CD14-positive monocyte (primary cell): ENCODE results near the gene H1-8. TPM values are rescaled to one million over a fixed set of nuclear protein-coding genes. Genes with fewer than 3 reads are reported as not detected.

Experiments used
- DNase-seq, 3 donors: peaks; one replicate each; pipeline ENCODE4 v3.0.0-alpha.2; 2011 to 2022
- H2AFZ ChIP-seq: 2 replicates; pipeline ENCODE4 v1.6.0; 2012; ENCODE audit warnings: mild to moderate bottlenecking, low read depth, low read length, inconsistent platforms; ENCODE audit not compliant: insufficient read depth, poor library complexity, severe bottlenecking
- H3K27ac ChIP-seq, 2 donors: 1 replicate in 1 of 2; 2 replicates in 1 of 2; pipeline ENCODE4 v1.5.1; 2012 to 2013; ENCODE audit warnings: low read length in 2 of 2, control low read depth in 1 of 2, inconsistent platforms in 1 of 2, low read depth in 1 of 2, mild to moderate bottlenecking in 1 of 2
- H3K27me3 ChIP-seq, 2 donors: one replicate each; pipeline versions ENCODE4 v1.6.0 to v1.6.1; 2011 to 2013; ENCODE audit warnings: low read length in 2 of 2; ENCODE audit not compliant: control insufficient read depth in 2 of 2, insufficient read depth in 2 of 2
- H3K36me3 ChIP-seq, 2 donors: replicated peaks in 1 of 2; 1 replicate in 1 of 2; 2 replicates in 1 of 2; pipeline versions ENCODE4 v1.5.1 to v1.6.1; 2012 to 2013; ENCODE audit warnings: low read length in 2 of 2, control low read depth in 1 of 2, inconsistent platforms in 1 of 2, mild to moderate bottlenecking in 1 of 2; ENCODE audit not compliant: insufficient read depth in 2 of 2, control insufficient read depth in 1 of 2
- H3K4me1 ChIP-seq, 2 donors: 1 replicate in 1 of 2; 2 replicates in 1 of 2; pipeline versions ENCODE4 v1.5.1 to v1.6.1; 2012 to 2013; ENCODE audit warnings: low read length in 2 of 2, control low read depth in 1 of 2, inconsistent platforms in 1 of 2, mild to moderate bottlenecking in 1 of 2, moderate library complexity in 1 of 2; ENCODE audit not compliant: insufficient read depth in 2 of 2, control insufficient read depth in 1 of 2
- H3K4me2 ChIP-seq: replicated peaks from 2 replicates; pipeline ENCODE3; 2012; ENCODE audit warnings: low read length, moderate library complexity, mild to moderate bottlenecking; ENCODE audit not compliant: poor library complexity, severe bottlenecking; ENCODE audit errors: extremely low read depth
- H3K4me3 ChIP-seq, 3 experiments: fragments of 200-600 bp in 1 of 3; sonication (generic) in 1 of 3; replicated peaks in 1 of 3; 1 replicate in 2 of 3; 2 replicates in 1 of 3; pipeline ENCODE4 v1.5.1; 2011 to 2013; ENCODE audit warnings: low read length in 3 of 3, mild to moderate bottlenecking in 3 of 3, control low read depth in 2 of 3, low read depth in 2 of 3, inconsistent platforms in 1 of 3, moderate library complexity in 1 of 3
- H3K79me2 ChIP-seq: 2 replicates; pipeline ENCODE4 v1.6.0; 2012; ENCODE audit warnings: mild to moderate bottlenecking, control low read depth, inconsistent platforms, low read length, moderate library complexity; ENCODE audit not compliant: insufficient read depth
- H3K9ac ChIP-seq: 2 replicates; pipeline ENCODE4 v1.6.0; 2017; ENCODE audit warnings: low read length, mild to moderate bottlenecking; ENCODE audit not compliant: insufficient read depth, poor library complexity, severe bottlenecking
- H3K9me3 ChIP-seq, 2 donors: replicated peaks in 1 of 2; 1 replicate in 1 of 2; 2 replicates in 1 of 2; pipeline versions ENCODE4 v1.5.1 to v1.6.1; 2012 to 2013; ENCODE audit warnings: low read length in 2 of 2, control low read depth in 1 of 2; ENCODE audit not compliant: control insufficient read depth in 1 of 2, insufficient read depth in 1 of 2
- H4K20me1 ChIP-seq: 2 replicates; pipeline ENCODE4 v1.6.0; 2012; ENCODE audit warnings: mild to moderate bottlenecking, low read length, control low read depth, moderate library complexity; ENCODE audit not compliant: insufficient read depth
- H3K27ac Mint-ChIP-seq, 7 donors: one replicate each; pipeline ENCODE4 v1.8.0; 2020; ENCODE audit warnings: mild to moderate bottlenecking in 7 of 7, mixed read lengths in 7 of 7, moderate library complexity in 6 of 7, inconsistent platforms in 2 of 7
- H3K27me3 Mint-ChIP-seq, 3 donors: one replicate each; pipeline ENCODE4 v1.8.0; 2021 to 2022; ENCODE audit warnings: low read depth in 3 of 3, mild to moderate bottlenecking in 3 of 3, mixed read lengths in 3 of 3, moderate library complexity in 3 of 3, inconsistent platforms in 1 of 3
- H3K36me3 Mint-ChIP-seq, 2 donors: one replicate each; pipeline ENCODE4 v1.8.0; 2020; ENCODE audit warnings: mixed read lengths in 2 of 2, inconsistent platforms in 1 of 2, mild to moderate bottlenecking in 1 of 2
- H3K4me1 Mint-ChIP-seq: one replicate; pipeline ENCODE4 v1.8.0; 2020; ENCODE audit warnings: mild to moderate bottlenecking, mixed read lengths
- H3K4me3 Mint-ChIP-seq, 2 donors: one replicate each; pipeline ENCODE4 v1.8.0; 2020; ENCODE audit warnings: mild to moderate bottlenecking in 2 of 2, mixed read lengths in 2 of 2, moderate library complexity in 1 of 2
- H3K9me3 Mint-ChIP-seq, 7 donors: one replicate each; pipeline ENCODE4 v1.8.0; 2020 to 2022; ENCODE audit warnings: mixed read lengths in 7 of 7, mild to moderate bottlenecking in 6 of 7, moderate library complexity in 6 of 7, inconsistent platforms in 2 of 7
- CTCF ChIP-seq: fragments of 200-600 bp; IDR thresholded peaks from one replicate; pipeline ENCODE4 v1.8.0; 2022; ENCODE audit warnings: antibody characterized with exemption, mild to moderate bottlenecking
- WGBS: methylation state at CpG from one replicate; pipeline ENCODE4 v1.1.5; 2013; ENCODE audit warnings: missing lambda C conversion rate; ENCODE audit not compliant: insufficient coverage; 5-methylcytosine and 5-hydroxymethylcytosine counted together
- intact Hi-C, 2 donors: fragments of 100-400 bp; cut with micrococcal nuclease; formaldehyde crosslinking; loops; one replicate each; pipeline versions ENCODE4 v1.15.0 to v1.15.1; 2023
- polyA plus RNA-seq, 3 donors: library from polyadenylated mRNA; depleted of rRNA in 1 of 3; unstranded in 2 of 3; stranded (reverse) in 1 of 3; fragments of 300-500 nt in 2 of 3; fragments of >200 nt in 1 of 3; fragmentation: Illumina TruSeq in 2 of 3; gene quantifications; 1 replicate in 2 of 3; 2 replicates in 1 of 3; pipeline ENCODE4 v1.2.3, GENCODE V29; 2012 to 2021

H1-8 gene
- polyA plus RNA-seq, 3 donors: not detected

DNA sequence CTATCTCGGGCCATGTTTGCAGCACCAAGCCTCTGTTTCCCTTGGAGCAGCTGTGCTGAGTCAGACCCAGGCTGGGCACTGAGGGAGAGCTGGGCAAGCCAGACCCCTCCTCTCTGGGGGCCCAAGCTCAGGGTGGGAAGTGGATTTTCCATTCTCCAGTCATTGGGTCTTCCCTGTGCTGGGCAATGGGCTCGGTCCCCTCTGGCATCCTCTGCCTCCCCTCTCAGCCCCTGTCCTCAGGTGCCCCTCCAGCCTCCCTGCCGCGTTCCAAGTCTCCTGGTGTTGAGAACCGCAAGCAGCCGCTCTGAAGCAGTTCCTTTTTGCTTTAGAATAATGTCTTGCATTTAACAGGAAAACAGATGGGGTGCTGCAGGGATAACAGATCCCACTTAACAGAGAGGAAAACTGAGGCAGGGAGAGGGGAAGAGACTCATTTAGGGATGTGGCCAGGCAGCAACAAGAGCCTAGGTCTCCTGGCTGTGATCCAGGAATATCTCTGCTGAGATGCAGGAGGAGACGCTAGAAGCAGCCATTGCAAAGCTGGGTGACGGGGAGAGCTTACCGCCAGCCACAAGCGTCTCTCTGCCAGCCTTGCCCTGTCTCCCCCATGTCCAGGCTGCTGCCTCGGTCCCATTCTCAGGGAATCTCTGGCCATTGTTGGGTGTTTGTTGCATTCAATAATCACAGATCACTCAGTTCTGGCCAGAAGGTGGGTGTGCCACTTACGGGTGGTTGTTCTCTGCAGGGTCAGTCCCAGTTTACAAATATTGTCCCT is 13.4 kb upstream of the H1-8 start:
- Histone ChIP-seq H3K4me2 (no peak overlapping the region), H3K27ac (no peak overlapping the region), H3K4me3 (no peak overlapping the region), H3K9me3 (no peaks in the 10 kb centered on the region), H3K27me3 (no peaks in the 10 kb centered on the region), H3K36me3 (no peaks in the 10 kb centered on the region), H3K4me1 (peaks cover 30 to 41% of the 10 kb centered on the region in 2 donors), H2AFZ (no peak overlapping the region), H3K79me2 (no peaks in the 10 kb centered on the region), H4K20me1 (no peaks in the 10 kb centered on the region), H3K9ac (no peak overlapping the region)
- H3K9me3 Mint-ChIP-seq: no peaks in the 10 kb centered on the region
- no peak for DNase-seq
- 91% methylated on average over 8 of the region's 12 CpGs for WGBS
- no peak for TF ChIP-seq CTCF
- H3K36me3 Mint-ChIP-seq: peaks cover 1 to 7% of the 10 kb centered on the region in 2 donors
- H3K4me1 Mint-ChIP-seq: peaks cover 31% of the 10 kb centered on the region
- peak overlapping the region in 2 of 7 donors; percentile 13 to 31 for H3K27ac Mint-ChIP-seq
- intact Hi-C loops: loop anchor here (5.0 kb wide), 4 partner anchors 37 to 88 kb away; partner anchors contain the start of gene PLXND1 (in 1 of the 2)
- H3K27me3 Mint-ChIP-seq: peaks cover 2 to 6% (median 4%) of the 10 kb centered on the region in 3 donors
- H3K4me3 Mint-ChIP-seq: no peak overlapping the region

DNA sequence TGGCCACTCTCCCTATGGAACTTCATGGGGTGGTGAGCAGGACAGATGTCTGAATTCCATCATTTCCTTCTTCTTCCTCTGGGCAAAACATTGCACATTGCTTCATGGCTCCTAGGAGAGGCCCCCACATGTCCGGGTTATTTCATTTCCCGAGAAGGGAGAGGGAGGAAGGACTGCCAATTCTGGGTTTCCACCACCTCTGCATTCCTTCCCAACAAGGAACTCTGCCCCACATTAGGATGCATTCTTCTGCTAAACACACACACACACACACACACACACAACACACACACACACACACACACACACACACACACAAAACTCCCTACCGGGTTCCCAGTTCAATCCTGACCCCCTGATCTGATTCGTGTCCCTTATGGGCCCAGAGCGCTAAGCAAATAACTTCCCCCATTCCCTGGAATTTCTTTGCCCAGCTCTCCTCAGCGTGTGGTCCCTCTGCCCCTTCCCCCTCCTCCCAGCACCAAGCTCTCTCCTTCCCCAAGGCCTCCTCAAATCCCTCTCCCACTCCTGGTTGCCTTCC is 12.7 kb upstream of the H1-8 start:
- no peaks in the 10 kb centered on the region for H3K9me3 ChIP-seq
- no peak overlapping the region for H3K27ac ChIP-seq
- no peak for DNase-seq
- 91% methylated on average over 3 of the region's 6 CpGs for WGBS
- H3K4me2 ChIP-seq: no peak overlapping the region
- peaks cover 2 to 6% (median 5%) of the 10 kb centered on the region in 3 donors for H3K27me3 Mint-ChIP-seq
- peaks cover 0 to 4% of the 10 kb centered on the region in 2 donors for H3K36me3 Mint-ChIP-seq
- no peaks in the 10 kb centered on the region for H3K9me3 Mint-ChIP-seq
- H3K27ac Mint-ChIP-seq: peak overlapping the region in 1 of 7 donors; percentile 13
- H3K4me1 ChIP-seq: peaks cover 23 to 34% of the 10 kb centered on the region in 2 donors
- no peaks in the 10 kb centered on the region for H4K20me1 ChIP-seq
- H3K9ac ChIP-seq: no peak overlapping the region
- no peaks in the 10 kb centered on the region for H3K79me2 ChIP-seq
- H3K36me3 ChIP-seq: no peaks in the 10 kb centered on the region
- no peaks in the 10 kb centered on the region for H3K27me3 ChIP-seq
- no peak overlapping the region for H3K4me3 ChIP-seq
- peaks cover 24% of the 10 kb centered on the region for H3K4me1 Mint-ChIP-seq
- no peak overlapping the region for H2AFZ ChIP-seq
- TF ChIP-seq CTCF: no peak
- intact Hi-C loops: no loop called here
- no peak overlapping the region for H3K4me3 Mint-ChIP-seq
